Fibroblast of gingiva (primary cell): ENCODE measurements around the gene PSMD11.
A peak's percentile ranks its signal among the peaks of the same experiment; 100 is the strongest.

Experiments
- DNase-seq: peaks from one replicate; pipeline ENCODE4 v3.0.0-alpha.2; 2011; ENCODE audit warnings: low read depth

Gene PSMD11

DNA sequence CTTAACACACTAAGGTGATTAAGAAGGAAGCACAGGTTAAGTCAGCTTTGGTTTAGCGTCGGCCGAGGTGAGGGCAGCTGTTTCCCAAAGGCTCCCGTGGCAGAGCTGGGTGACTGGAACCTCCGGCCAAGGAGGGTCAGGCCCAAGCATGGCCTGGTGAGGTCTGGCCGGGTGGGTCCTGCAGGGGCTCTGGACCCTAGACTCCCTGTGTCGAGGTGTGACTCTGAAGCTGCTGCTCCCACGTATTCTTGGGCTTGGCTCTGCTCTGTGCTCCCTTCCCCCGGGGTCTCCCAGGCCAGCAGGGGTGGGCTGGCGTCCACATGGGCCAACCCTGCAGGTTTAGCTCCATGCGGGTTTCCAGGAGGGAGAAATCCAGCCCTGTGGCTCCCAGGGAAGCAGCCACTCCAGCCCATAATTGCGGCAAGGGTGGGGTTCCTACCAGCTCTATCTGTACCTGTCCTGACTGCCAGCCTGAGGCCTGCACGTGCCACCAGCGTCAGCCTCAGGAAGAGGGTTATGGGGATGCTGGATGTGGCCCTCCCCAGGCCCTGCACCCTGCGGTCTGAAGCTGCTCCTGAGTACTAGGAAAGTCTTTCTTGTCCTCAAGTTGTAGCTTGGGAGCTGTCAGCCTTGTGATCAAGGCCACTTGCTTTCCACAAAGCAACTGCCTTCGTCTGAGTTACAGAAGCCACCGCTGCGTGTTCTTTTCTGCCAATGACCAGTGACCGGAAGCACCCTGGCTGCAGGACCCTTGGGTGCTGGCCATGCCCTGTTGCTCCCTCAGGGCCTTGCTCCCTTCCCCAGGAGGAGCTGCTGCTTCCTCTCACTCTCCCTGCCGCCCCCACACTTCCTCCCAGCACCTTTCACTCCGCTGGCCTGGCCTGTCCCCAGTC lies 47.3 kb downstream of the PSMD11 start:
- DNase-seq, result no peak

DNA sequence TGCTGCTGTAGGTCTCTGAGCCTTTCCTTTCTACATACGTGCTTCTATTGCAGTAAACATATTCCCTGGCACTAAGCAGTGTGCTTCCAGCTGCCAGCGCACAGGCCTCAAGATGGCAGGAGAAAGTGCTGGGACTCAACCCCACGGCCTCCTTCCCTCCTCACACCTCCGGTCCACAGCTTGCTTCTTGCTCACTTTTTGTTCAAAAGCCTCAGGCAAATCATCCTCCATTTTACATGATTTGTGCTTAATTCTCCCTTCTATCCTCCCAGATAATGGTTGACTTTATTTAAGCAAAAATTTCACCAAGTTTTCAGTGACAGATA lies 47.9 kb downstream of the PSMD11 start:
- DNase-seq, result no peak

DNA sequence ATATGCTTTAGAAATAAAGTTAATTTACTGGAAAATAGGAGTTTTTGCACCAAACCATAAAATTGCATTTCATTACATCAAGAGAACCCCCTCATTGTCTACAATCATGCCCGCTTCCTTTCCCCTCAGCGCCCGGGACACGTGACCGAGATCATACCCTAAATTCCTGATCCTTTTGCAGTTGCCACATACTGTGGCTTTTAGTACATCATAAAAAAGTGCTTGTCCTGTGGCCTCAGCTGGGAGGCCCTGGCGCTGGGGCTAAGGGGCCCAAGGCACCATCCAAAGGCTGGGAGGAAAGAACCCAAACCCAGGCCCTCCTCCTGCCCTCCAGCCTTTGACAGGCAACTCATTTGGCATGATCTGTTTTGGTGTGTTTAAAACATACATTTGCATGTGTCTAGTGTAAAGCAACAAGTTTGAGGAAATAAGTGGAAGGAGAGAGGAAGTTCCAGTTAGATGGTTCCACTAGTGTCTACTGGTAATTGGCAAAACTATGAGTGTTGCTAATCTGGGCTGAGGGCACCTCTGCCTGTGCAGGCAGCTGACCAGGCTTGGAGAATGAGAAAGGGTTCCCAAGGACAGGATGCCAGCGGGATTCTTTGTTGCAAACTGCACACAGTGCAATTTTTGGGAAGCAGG lies 48.5 kb downstream of the PSMD11 start:
- DNase-seq, result no peak

DNA sequence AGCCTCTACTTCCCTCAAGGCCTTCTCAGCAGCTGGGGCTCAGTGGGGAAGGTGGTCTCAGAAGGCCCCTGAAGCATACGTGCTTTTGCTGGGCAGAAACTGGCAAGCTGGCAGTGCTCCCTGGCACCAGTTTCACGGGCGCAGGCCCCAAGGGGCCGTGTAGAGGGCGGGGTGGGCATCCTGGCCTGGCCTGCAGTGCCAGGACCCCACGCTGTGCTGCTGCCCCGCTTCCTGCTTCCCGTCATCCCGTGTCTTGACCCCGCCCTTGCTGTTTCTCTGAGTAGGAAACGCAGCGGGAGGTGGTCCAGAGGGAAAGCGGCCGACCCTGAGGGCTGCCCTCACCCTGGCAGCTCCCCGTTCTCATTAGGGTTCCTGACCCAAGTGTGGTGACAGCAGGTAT lies 49.3 kb downstream of the PSMD11 start:
- no peak for DNase-seq

DNA sequence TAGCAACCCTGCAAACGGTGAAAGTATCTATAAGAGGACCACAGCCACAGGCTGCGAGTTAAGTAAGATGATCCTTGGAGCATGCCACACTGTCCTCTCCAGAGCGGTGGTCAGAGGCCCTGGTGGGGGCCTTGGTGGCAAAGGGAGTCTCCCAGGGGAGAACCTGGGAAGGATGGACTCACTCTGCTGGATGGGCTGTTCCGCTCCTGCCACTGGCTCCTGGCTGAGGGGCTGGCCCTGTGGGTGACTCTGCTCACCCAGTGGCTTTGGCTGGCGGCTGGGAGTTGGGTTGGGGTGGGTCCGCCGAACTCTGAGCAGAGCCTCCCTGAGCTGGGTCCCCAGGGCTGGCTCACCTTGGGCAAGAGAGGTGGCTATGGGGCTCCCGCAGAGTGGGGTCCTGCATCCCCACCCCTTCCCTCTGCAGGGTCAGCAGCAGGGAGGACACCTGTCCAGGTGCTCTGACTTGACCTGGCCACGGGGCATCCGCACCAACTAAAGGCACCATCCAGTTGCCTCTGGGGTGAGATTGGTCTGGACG lies 49.7 kb downstream of the PSMD11 start:
- DNase-seq, result no peak

DNA sequence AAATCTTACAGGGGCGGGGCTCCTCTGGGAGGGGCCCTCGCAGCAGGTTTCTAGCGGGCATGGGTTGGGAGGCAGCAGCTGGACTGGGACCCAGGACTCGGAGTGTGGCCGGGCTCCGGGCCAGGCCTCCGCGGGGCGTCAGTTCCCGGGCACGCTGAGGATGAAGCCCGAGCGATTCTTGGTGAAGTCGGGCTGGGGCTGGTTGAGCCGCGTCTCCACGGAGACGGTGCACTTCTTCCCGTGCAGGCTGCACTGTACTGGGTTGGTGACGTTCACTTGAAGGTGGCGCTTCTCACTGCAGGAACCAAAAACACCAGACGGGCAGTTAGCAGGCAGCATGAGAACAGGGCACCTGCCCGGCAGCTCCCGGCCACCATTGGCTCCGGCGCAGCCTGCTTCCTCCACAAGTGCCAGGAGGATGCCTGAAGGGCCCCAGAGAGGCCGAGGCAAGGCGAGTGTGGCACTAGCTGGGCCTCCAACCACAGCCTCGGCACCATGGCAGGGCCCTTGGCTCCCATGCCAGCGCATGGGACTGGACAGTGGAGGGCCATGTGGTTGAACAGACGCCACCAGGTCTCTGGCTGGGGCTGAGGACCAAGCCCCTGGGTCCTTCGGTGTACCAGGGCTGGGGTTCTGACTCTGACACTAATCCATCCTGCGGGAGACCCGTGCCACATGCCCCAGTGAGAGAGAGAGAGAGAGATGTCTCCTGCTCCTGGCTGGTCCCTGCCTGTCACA lies 50.5 kb downstream of the PSMD11 start:
- DNase-seq, result no peak

DNA sequence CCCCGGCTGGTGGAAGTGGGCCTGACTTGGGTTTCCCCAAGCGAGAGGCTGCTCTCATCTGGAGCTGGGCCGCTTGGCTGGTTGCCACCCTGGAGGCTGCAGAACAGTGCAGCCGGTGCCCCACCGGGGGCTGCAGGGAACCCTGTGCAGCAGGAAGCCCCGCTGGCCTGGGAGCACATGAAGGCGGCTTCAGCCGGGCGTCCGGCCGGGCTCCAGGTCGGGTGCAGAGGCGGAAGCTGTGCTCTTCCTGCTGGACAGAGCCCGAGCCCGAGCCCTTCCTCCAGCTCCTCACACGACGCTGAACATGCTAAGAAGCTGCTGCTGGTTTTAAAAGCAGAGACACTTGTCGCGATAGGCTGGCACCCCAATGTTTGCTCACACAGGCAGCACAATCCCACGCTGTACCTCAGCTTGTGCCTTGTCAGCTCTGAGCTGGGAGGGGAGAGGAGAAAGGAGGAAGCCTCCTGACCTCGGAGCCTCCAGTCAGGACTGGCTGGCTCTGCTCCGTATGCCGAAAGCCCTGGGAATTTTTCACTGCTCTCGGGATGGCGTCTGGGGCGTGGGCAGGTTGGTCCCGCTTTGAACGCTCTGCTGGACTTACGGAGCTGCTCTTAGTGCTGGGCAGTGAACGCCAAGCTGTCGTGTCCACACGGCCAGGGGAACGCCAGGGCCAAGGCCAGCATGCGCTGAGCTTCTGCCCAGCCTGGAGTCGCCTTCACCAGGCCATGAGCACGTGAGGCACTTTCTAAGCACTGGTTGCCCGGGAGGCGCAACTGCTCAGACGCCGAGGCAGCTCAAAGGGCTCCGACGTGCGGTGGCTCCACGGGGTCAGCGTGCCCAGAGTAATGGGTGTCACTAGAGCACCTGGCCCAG lies 51.3 kb downstream of the PSMD11 start:
- peak; percentile 15 for DNase-seq

DNA sequence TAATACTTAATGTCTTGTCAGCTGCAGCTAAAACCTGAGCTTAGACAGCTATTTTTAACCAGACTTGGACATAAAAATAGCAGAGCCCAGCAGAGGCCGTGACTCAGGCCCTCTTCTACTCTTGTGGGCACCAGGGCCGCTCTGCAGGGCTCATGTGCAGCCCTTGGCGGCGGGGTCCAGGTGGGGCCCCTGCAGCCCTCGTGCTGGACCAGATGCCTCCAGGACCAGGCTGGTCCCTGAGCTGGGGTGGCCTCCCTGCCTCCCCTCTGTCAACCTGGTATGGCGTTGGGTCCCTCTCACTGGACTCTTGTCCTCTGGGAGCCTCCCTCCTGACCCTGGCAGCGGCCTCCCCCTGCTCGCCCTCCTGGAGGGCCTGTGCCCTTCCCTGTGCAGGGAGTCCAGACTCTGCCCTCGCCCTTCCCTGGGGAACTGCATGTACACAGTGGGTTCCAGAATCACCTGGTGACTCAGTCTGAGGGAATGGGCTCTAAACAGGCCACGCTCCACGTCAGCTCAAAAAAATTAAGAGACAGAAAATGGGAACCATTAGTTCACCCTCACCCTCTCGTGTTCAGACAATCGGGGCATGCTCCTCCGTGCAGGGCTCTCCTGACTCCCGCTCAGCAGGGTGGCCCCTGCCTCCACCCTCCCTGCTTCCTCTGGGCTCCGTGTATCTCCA lies 52.2 kb downstream of the PSMD11 start:
- peak; percentile 20 for DNase-seq

DNA sequence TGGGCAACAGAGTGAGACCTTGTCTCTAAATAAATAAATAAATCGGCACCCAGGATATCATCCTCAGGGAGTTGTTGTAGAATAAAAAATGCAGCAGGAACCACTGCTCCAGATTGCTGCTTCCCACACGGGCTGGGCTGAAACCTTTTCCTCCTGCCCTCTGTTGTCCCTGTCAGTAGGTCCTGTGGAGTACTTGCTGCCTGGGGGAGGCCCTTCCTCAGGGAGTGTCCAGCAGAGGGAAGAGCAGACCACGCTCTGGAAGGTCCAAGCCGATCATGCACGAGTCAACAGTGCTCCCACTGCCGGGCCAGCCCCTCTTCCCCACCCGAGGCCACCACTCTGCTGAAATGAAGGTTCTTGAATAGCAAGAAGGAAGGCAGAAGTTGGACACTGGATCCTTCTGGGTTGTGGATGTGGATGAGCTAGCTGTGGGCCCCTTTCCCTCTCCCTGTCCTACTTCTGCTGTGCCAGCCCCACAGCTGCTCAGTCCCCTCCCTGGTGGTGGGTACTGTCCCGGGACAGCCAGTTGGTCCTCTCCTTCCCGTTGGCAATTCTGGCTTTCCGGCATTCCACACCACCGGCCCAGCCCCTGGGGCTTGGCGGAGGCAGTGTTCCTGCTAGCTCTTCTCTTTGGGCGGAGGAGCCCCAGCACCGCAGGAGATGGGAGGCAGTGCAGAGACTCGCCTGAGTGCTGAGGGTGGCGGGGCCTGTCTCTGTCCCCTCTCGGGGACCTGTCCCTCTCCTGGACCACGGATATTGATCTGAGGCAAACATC lies 53.3 kb downstream of the PSMD11 start:
- no peak for DNase-seq

DNA sequence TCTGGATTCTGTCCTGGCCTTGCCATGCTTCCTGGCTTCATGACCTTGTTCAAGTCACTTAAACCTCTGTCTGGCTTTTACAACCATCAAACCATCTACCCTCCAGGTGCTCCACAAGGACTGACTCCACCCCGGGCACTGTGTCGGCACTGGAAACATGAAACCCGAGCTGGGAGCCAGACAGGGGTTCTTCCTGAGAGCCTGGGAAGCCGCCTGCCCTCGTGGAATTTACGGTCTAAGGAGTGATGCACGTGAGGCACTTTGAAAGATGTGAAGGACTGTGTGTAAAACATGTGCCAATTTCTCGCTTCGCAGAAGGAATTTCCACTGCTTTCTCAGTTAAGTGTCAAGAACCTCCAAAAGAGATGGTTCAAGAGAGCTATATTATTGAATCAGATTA lies 54.1 kb downstream of the PSMD11 start:
- DNase-seq, result no peak

DNA sequence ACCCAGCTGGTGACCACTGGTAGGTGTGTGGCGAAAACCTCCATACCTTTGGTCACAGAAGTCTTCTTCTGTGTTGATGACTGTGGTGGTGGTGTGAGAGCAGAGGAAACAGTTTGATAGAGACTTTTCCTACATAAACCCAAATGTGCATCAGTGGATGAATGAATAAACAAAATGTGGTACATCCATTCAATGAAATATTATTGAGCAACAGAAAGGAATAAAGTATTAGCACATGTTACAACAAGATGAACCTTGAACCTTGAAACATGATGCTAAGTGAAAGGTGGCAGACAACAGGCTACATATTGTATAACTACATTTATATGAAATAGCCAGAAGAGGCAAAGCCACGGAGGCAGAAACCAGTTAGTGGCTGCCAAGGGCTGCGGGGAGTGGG lies 57.7 kb downstream of the PSMD11 start:
- no peak for DNase-seq

DNA sequence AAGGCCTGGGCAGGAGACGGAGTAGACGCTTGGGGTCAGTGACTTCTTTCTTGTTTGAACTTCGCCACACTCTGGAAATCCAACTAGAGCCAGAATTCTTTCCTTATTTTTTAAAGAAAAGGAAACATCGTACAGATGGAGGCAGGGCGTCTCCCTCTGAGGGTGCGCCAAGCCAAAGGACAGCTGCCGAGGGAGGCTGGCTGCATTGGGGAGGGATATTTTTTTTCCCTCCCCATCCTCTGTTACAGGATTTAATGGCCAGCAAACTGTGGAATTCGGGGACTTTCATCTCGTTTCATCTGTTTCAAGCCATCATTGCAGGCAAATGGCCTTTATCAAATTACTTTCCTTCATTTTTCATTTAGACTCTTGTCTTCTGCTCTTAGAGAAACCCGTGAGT lies 58.4 kb downstream of the PSMD11 start:
- no peak for DNase-seq

DNA sequence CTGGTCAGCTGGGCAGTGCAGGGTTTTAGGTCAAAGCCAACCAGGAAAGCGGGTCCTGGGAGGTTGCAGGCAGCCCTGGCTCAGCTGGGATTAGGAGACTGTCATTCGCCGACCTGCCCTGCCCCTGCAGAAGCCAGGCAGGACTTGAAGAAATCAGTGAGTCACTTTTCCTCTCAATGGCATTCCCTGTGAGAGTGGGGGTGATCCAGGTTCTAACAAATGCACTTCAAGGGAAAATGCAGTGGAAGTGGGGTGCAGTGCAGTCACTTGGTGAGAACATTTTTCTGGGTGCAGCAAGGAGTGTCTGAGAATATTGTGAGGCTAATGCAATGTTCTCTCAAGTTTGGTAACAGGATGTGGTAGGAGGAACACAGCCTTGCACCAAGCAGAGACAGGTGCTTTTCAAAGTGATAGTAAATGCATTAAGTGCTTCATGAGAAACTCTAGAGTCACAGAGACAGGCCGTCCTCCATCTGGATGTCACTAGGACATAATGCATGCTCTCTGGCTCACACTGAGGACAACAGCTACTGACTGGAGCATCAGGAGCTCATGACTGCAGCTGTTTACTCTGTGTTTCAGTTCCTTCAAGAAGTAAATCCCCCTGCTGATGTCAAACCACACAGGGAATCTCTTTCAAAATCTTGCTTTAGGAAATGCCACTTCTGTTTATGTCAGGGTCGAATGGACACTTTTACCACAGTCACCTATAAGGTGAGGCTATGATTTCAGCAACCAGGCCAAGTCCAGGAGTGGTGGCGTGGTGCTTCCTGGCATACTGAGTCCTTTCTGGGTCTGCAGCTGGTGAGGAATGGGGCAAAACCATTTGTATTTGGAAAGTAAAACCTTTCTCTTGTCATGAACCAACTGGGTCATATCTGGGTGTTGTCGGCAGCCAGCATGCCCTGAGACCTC lies 59.2 kb downstream of the PSMD11 start:
- DNase-seq, result no peak

DNA sequence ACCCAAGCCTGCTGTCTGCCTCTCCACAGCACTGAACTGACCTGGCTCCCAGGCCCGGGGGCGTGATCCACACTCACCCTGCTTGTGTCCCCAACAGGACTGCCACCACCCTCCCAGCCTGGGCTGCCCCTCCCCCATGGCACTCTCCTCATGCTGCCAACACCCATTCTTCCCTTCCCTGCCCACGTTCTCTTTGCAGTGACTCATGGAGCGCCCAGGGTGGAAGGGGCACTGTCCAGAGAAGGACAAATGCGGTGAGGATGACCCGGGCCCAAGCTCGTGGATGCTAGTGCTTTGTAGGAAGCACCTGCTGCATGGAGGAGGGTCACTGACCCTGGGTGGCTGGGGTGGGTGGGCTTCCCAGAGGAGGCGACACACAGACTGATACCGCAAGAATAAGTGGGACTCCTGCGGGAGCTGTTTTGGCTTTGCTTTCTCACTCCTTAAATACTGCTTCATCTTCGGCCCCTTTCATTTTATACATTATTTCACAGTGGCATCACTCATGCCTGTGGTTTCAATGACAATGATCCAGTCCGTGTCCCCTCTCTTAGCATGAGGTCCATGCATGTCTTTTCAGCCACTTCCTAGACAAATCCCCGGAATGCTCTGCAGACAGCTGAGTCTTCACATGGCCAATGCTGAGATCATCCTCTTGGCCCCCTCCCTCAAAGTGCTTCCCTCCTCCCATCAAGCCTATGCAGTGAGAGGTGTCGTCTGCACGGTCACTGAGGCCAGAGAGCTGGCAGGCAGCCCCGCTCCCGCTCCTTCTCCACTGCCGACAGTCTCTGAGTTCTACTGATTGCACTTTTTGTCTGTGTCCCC lies 60.1 kb downstream of the PSMD11 start:
- no peak for DNase-seq

DNA sequence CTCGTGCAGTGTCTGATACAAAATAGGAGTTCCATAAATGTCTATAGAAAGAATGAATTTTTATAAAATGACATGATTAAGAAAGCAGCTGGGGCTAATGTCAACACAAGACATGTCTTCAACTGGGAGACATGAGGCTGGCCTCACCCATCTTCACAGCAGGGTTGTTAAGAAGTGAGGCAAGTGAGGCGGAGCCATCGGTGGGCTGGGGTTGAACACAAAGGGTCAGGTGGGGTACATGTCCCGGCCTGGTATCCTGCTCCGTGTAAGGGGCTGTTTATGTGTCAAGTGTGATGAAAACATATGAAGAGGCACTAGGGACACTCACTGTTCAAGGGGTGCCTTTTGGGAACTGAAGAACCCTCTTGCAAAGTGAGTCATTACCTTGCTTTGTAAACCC lies 64.6 kb downstream of the PSMD11 start:
- DNase-seq, result no peak

DNA sequence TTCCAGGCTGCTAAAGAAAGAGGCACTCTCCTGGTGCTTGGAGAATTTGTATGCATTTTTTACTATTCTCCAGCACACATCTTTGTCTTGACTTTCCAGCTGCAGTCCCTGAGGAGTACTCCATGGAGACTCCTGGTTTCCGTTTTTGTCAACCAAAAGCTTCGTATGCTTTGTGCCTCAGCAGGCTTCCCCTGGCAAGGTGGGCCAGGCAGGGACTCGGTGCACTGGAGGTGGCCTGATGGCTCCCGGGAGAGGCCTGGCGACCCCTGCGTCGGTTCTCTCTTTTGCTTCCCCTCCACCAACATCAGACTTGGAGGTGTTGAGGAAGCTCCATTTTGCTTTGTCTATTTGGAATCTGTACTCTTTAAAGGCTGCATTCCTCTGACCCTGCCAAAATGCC lies 66.2 kb downstream of the PSMD11 start:
- DNase-seq, result no peak

DNA sequence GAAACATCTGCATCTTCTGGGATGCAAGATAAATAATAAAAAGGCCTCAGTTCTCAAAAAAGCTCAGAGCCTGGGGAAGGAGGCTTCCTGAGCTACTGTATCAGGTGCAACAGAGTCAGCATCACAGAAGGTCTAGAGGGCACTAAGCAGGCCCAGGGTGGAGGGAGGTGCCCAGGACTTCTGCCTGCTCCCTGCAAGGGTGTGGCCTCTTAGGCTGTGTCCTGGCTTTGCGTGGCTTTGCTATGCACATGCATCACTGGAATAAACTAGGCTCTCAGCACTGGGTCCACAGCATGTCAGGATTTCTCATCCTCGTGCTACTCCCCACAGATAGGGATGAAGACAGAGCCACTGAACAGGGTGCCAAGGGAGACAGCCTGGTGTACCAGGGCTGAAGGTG lies 68.0 kb downstream of the PSMD11 start:
- no peak for DNase-seq

DNA sequence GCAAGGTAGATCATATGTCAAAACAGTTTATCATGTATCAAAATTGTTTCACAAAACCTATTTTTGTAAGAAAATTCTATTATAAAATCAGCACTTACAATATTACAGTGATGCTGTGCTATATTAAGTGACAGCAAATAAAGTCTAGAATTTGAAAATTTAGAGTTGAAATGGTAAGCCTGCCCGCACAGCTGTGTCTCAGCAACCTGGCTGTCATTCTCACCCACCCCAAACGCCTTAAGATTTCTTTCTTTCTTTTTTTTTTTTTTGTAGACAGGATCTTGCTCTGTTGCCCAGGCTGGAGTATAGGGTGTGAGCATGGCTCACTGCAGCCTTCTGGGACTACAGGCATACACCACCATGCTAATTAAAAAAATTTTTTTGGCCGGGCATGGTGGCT lies 69.3 kb downstream of the PSMD11 start:
- no peak for DNase-seq

DNA sequence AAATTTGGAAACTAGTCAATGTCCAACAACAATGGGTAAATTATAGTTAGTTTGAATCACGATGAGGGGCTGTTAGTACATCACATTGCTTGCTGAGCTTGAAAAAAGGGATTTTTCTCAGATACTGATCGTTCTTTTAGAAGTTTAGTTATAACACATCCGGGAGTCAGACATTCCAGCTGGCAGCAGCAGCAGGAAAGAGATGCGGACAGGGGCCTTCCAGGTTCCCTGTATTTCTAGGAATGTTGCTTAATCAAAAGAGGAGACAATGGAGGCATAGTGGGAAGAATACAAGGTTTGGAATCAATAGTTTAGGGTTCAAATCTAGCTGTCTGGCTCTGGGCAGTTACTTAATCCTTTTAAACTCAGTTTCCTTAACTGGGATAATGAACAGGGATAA lies 70.3 kb downstream of the PSMD11 start:
- no peak for DNase-seq
